Nephron (organoid): ENCODE results near the gene TAF9B.
A peak's percentile ranks its signal among the peaks of the same experiment; 100 is the strongest.

ENCODE experiments used
- H3K27ac Mint-ChIP-seq, 3 experiments: 2 replicates each; pipeline ENCODE4 v1.8.0; 2020; ENCODE audit warnings: mixed read lengths in 3 of 3, mild to moderate bottlenecking in 2 of 3, moderate library complexity in 1 of 3
- H3K27me3 Mint-ChIP-seq: 2 replicates; pipeline ENCODE4 v1.8.0; 2021; ENCODE audit warnings: low read depth, mild to moderate bottlenecking, moderate library complexity, mixed read lengths
- H3K36me3 Mint-ChIP-seq: 2 replicates; pipeline ENCODE4 v1.8.0; 2020; ENCODE audit warnings: low read depth, mixed read lengths
- H3K4me1 Mint-ChIP-seq: 2 replicates; pipeline ENCODE4 v1.8.0; 2020; ENCODE audit warnings: mixed read lengths
- H3K4me3 Mint-ChIP-seq, 3 experiments: 2 replicates each; pipeline ENCODE4 v1.8.0; 2020; ENCODE audit warnings: mild to moderate bottlenecking in 3 of 3, mixed read lengths in 3 of 3, moderate library complexity in 2 of 3
- H3K9me3 Mint-ChIP-seq: 2 replicates; pipeline ENCODE4 v1.8.0; 2020; ENCODE audit warnings: mixed read lengths
- CTCF ChIP-seq, 3 experiments: fragments of 200-600 bp; sonication (generic); IDR thresholded peaks; one replicate each; pipeline ENCODE4 v1.5.0; 2021; ENCODE audit warnings: antibody characterized with exemption in 3 of 3; ENCODE audit not compliant: unreplicated experiment in 3 of 3

TAF9B gene

GRCh38 chrX:78104447-78105176, 34.8 kb downstream of the TAF9B start:
- TF ChIP-seq CTCF (IDR thresholded peaks at IDR 0.05; ENCODE audit: unreplicated experiment in 3 of 3), result no peak
- H3K4me1 Mint-ChIP-seq, result peaks cover 39% of the 10 kb centered on the region
- peak overlapping the region; percentile 84 to 98 (median 95) for H3K27ac Mint-ChIP-seq
- peaks cover 15% of the 10 kb centered on the region for H3K9me3 Mint-ChIP-seq
- H3K36me3 Mint-ChIP-seq, result peaks cover 14% of the 10 kb centered on the region
- peak overlapping the region; percentile 87 to 94 (median 89) for H3K4me3 Mint-ChIP-seq
- H3K27me3 Mint-ChIP-seq, result no peaks in the 10 kb centered on the region

- Mint-ChIP-seq H3K27me3 (no peaks in the 10 kb centered on the region), H3K4me3 (peak within 1 kb of the TSS; percentile 87 to 94 (median 89)), H3K36me3 (peaks cover 14% of the 10 kb centered on the region), H3K27ac (peak within 1 kb of the TSS; percentile 84 to 98 (median 95)), H3K9me3 (peaks cover 15% of the 10 kb centered on the region), H3K4me1 (peaks cover 36% of the 10 kb centered on the region)
- TF ChIP-seq CTCF (IDR thresholded peaks at IDR 0.05; ENCODE audit: unreplicated experiment in 3 of 3), result no peak
These were observed 35.6 kb downstream of the TAF9B start, which contains the start of gene PGK1 for GRCh38 chrX:78103623-78104446. PGK1 (plus strand) TSS chrX:78104248; CDS start chrX:78104341, 93 bp downstream.

GRCh38 chrX:78103001-78103622, 36.3 kb downstream of the TAF9B start:
- peaks cover 14% of the 10 kb centered on the region for H3K36me3 Mint-ChIP-seq
- peaks cover 15% of the 10 kb centered on the region for H3K9me3 Mint-ChIP-seq

GRCh38 chrX:78102091-78102490, 37.4 kb downstream of the TAF9B start:
- peak overlapping the region; percentile 54 to 98 (median 84) for H3K27ac Mint-ChIP-seq
- H3K4me1 Mint-ChIP-seq, result peaks cover 19% of the 10 kb centered on the region
- peak overlapping the region in 1 of 3 experiments; percentile 79 for H3K4me3 Mint-ChIP-seq
- peaks cover 10% of the 10 kb centered on the region for H3K36me3 Mint-ChIP-seq
- H3K27me3 Mint-ChIP-seq, result no peaks in the 10 kb centered on the region
- peaks cover 15% of the 10 kb centered on the region for H3K9me3 Mint-ChIP-seq
- no peak for TF ChIP-seq CTCF (IDR thresholded peaks at IDR 0.05; ENCODE audit: unreplicated experiment in 3 of 3)

More at GRCh38 chrX:78103001-78103622, 36.3 kb downstream of the TAF9B start:
- Mint-ChIP-seq H3K27ac (peak overlapping the region; percentile 84 to 98 (median 95)), H3K4me3 (peak overlapping the region; percentile 87 to 94 (median 89)), H3K27me3 (no peaks in the 10 kb centered on the region), H3K4me1 (peaks cover 29% of the 10 kb centered on the region)
- TF ChIP-seq CTCF (IDR thresholded peaks at IDR 0.05; ENCODE audit: unreplicated experiment in 3 of 3), result no peak

- Mint-ChIP-seq H3K9me3 (peaks cover 7% of the 10 kb centered on the region), H3K4me3 (no peak overlapping the region), H3K36me3 (no peaks in the 10 kb centered on the region), H3K4me1 (no peaks in the 10 kb centered on the region), H3K27ac (no peak overlapping the region), H3K27me3 (no peaks in the 10 kb centered on the region)
- TF ChIP-seq CTCF (IDR thresholded peaks at IDR 0.05; ENCODE audit: unreplicated experiment in 3 of 3), result no peak
These were observed 41.3 kb downstream of the TAF9B start for GRCh38 chrX:78098108-78098507.
